WI38 (cell line): ENCODE results near the gene MTMR3.

Source experiments
- H3K4me3 ChIP-seq: 2 replicates; pipeline ENCODE4 v1.5.1; 2011; ENCODE audit warnings: low read depth, mild to moderate bottlenecking, control low read depth, low read length
- CTCF ChIP-seq: IDR thresholded peaks from 2 replicates; pipeline ENCODE4 v1.5.1; 2012; ENCODE audit warnings: low read depth, mild to moderate bottlenecking, control low read depth, low read length

The MTMR3 gene

GRCh38 chr22:30079952-30080533, 197.1 kb downstream of the MTMR3 start, which contains the start of gene HORMAD2:
TSS of gene HORMAD2 (plus strand) at chr22:30080464. CDS start at chr22:30093953, 13,489 bp downstream.
- H3K4me3 ChIP-seq = no peak within 1 kb of the TSS
- TF ChIP-seq CTCF = no peak
